ENCODE data around the gene DDX5. TPM values are rescaled to one million over a fixed set of nuclear protein-coding genes. Genes with fewer than 3 reads are reported as not detected.

DDX5 gene
- total RNA-seq, 1 experiment from 2014 or later = 798 TPM

- H3K36me3 ChIP-seq (ENCODE audit: control insufficient read depth in 1 of 2, insufficient read depth in 2 of 2, low read length in 2 of 2) = no peaks in the 10 kb centered on the region
- H3K79me2 ChIP-seq (ENCODE audit: insufficient read depth, low read length) = no peaks in the 10 kb centered on the region
- ChIA-PET POLR2A (interaction anchor here (0.6 kb wide), 1 partner anchor 50 kb away, joined by 3 read pairs; the partner anchor contains the start of gene CEP95), CTCF (interaction anchor here (1.8 kb wide), 1 partner anchor 37 kb away, joined by 3 read pairs; no protein-coding TSS in a partner anchor), RAD21 (ENCODE audit: low non-redundant PET in 1 of 2, low total read pairs in 2 of 2, uncharacterized antibody in 2 of 2, unreplicated experiment in 2 of 2) (no interaction called here)
- H3K4me3 ChIP-seq (replicated peaks in 1 of 2; ENCODE audit: low read depth in 1 of 2, low read length in 2 of 2) = no peak overlapping the region
- no peaks in the 10 kb centered on the region for H3K27me3 ChIP-seq (ENCODE audit: insufficient read depth, low read length)
- BruUV-seq (replicated peaks) = no TSS peak
- ATAC-seq (no peak), DNase-seq (ENCODE audit: low read depth, low spot score) (no peak)
- H3K4me2 ChIP-seq (ENCODE audit: low read length) = no peak overlapping the region
- peaks cover 7 to 28% of the 10 kb centered on the region in 2 experiments for H3K4me1 ChIP-seq (ENCODE audit: control insufficient read depth in 1 of 2, insufficient read depth in 2 of 2, low read length in 2 of 2)
- H3K9me3 ChIP-seq (ENCODE audit: control insufficient read depth in 1 of 2, insufficient read depth in 1 of 2, low read depth in 1 of 2, low read length in 2 of 2) = no peaks in the 10 kb centered on the region
- H3K27ac ChIP-seq (ENCODE audit: low read depth, low read length) = no peak overlapping the region
- H4K20me1 ChIP-seq (ENCODE audit: insufficient read depth) = no peaks in the 10 kb centered on the region
- no peaks in the 10 kb centered on the region for H3K9me2 ChIP-seq (ENCODE audit: insufficient read depth)
- H3K9ac ChIP-seq (ENCODE audit: low read length) = no peak overlapping the region
- TF ChIP-seq POLR2A (IDR thresholded peaks at IDR 0.05; ENCODE audit: borderline replicate concordance, extremely low read depth, insufficient read depth, insufficient read length) (no peak), TCF7L2 (IDR thresholded peaks at IDR 0.05; ENCODE audit: borderline replicate concordance, extremely low read depth, insufficient read depth, insufficient read length) (no peak), CEBPB (IDR thresholded peaks at IDR 0.05; ENCODE audit: low read depth) (no peak), RAD21 (IDR thresholded peaks at IDR 0.05; ENCODE audit: low read depth) (no peak), SIN3A (IDR thresholded peaks at IDR 0.05; ENCODE audit: low read depth) (no peak)
- intact Hi-C loops (cut with micrococcal nuclease) = no loop called here
- no peak overlapping the region for H2AFZ ChIP-seq (ENCODE audit: low read depth, low read length, poor library complexity, severe bottlenecking)
These were observed 48.9 kb downstream of the DDX5 start for GRCh38 chr17:64457156-64457555.

- H3K4me2 ChIP-seq (ENCODE audit: low read length) = no peak overlapping the region
These were observed 49.9 kb downstream of the DDX5 start for GRCh38 chr17:64455993-64456885.

More at GRCh38 chr17:64455993-64456885, 49.9 kb downstream of the DDX5 start:
- CTCF ChIA-PET = interaction anchor here (0.7 to 0.8 kb wide), 2 partner anchors 35 to 36 kb away, joined by 3 read pairs; no protein-coding TSS in a partner anchor
- H3K9me3 ChIP-seq (ENCODE audit: control insufficient read depth in 1 of 2, insufficient read depth in 1 of 2, low read depth in 1 of 2, low read length in 2 of 2) = no peaks in the 10 kb centered on the region
- H3K9me2 ChIP-seq (ENCODE audit: insufficient read depth) = no peaks in the 10 kb centered on the region
- H4K20me1 ChIP-seq (ENCODE audit: insufficient read depth) = no peaks in the 10 kb centered on the region
- no peak overlapping the region for H3K9ac ChIP-seq (ENCODE audit: low read length)
- no peaks in the 10 kb centered on the region for H3K27me3 ChIP-seq (ENCODE audit: insufficient read depth, low read length)
- RAD21 ChIA-PET (ENCODE audit: low non-redundant PET in 1 of 2, low total read pairs in 2 of 2, uncharacterized antibody in 2 of 2, unreplicated experiment in 2 of 2) = no interaction called here
- H2AFZ ChIP-seq (ENCODE audit: low read depth, low read length, poor library complexity, severe bottlenecking) = no peak overlapping the region
- DNase-seq (ENCODE audit: low read depth, low spot score) (no peak), ATAC-seq (no peak)
- TF ChIP-seq CTCF (IDR thresholded peaks at IDR 0.05 in 2 of 3, conservative IDR thresholded peaks at IDR 0.05 in 1 of 3; ENCODE audit: borderline replicate concordance in 1 of 3, insufficient read depth in 1 of 3, low read depth in 2 of 3, low read length in 2 of 3) (no peak), ATF3 (IDR thresholded peaks at IDR 0.05) (no peak), SP1 (IDR thresholded peaks at IDR 0.05; ENCODE audit: low read depth) (no peak), SIN3A (IDR thresholded peaks at IDR 0.05; ENCODE audit: low read depth) (no peak), ZNF274 (IDR thresholded peaks at IDR 0.05; ENCODE audit: low read depth, low read length) (no peak), CBX3 (IDR thresholded peaks at IDR 0.05; ENCODE audit: low read depth) (no peak)
- TF ChIP-seq, protein P1, sequence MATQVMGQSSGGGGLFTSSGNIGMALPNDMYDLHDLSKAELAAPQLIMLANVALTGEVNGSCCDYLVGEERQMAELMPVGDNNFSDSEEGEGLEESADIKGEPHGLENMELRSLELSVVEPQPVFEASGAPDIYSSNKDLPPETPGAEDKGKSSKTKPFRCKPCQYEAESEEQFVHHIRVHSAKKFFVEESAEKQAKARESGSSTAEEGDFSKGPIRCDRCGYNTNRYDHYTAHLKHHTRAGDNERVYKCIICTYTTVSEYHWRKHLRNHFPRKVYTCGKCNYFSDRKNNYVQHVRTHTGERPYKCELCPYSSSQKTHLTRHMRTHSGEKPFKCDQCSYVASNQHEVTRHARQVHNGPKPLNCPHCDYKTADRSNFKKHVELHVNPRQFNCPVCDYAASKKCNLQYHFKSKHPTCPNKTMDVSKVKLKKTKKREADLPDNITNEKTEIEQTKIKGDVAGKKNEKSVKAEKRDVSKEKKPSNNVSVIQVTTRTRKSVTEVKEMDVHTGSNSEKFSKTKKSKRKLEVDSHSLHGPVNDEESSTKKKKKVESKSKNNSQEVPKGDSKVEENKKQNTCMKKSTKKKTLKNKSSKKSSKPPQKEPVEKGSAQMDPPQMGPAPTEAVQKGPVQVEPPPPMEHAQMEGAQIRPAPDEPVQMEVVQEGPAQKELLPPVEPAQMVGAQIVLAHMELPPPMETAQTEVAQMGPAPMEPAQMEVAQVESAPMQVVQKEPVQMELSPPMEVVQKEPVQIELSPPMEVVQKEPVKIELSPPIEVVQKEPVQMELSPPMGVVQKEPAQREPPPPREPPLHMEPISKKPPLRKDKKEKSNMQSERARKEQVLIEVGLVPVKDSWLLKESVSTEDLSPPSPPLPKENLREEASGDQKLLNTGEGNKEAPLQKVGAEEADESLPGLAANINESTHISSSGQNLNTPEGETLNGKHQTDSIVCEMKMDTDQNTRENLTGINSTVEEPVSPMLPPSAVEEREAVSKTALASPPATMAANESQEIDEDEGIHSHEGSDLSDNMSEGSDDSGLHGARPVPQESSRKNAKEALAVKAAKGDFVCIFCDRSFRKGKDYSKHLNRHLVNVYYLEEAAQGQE (IDR thresholded peaks at IDR 0.05; ENCODE audit: low read depth) = no peak
- no peak overlapping the region for H3K4me3 ChIP-seq (replicated peaks in 1 of 2; ENCODE audit: low read depth in 1 of 2, low read length in 2 of 2)
- no TSS peak for BruUV-seq (replicated peaks)
- intact Hi-C loops (cut with micrococcal nuclease) = no loop called here
- no peak overlapping the region for H3K27ac ChIP-seq (ENCODE audit: low read depth, low read length)
- POLR2A ChIA-PET = no interaction called here
- H3K36me3 ChIP-seq (ENCODE audit: control insufficient read depth in 1 of 2, insufficient read depth in 2 of 2, low read length in 2 of 2) = no peaks in the 10 kb centered on the region
- H3K4me1 ChIP-seq (ENCODE audit: control insufficient read depth in 1 of 2, insufficient read depth in 2 of 2, low read length in 2 of 2) = peaks cover 7 to 32% of the 10 kb centered on the region in 2 experiments
- H3K79me2 ChIP-seq (ENCODE audit: insufficient read depth, low read length) = no peaks in the 10 kb centered on the region
